NCI-H774 (cell line): ENCODE measurements around the gene EVA1A.

Source experiments
- DNase-seq: peaks from one replicate; lab custom pipeline; 2025; lab: John Stamatoyannopoulos, UW

EVA1A gene

GRCh38 chr2:75541430-75541829 is 19.3 kb downstream of the EVA1A start:
- no peak for DNase-seq

- no peak for DNase-seq
These were observed 19.7 kb downstream of the EVA1A start for GRCh38 chr2:75540994-75541393.

DNA sequence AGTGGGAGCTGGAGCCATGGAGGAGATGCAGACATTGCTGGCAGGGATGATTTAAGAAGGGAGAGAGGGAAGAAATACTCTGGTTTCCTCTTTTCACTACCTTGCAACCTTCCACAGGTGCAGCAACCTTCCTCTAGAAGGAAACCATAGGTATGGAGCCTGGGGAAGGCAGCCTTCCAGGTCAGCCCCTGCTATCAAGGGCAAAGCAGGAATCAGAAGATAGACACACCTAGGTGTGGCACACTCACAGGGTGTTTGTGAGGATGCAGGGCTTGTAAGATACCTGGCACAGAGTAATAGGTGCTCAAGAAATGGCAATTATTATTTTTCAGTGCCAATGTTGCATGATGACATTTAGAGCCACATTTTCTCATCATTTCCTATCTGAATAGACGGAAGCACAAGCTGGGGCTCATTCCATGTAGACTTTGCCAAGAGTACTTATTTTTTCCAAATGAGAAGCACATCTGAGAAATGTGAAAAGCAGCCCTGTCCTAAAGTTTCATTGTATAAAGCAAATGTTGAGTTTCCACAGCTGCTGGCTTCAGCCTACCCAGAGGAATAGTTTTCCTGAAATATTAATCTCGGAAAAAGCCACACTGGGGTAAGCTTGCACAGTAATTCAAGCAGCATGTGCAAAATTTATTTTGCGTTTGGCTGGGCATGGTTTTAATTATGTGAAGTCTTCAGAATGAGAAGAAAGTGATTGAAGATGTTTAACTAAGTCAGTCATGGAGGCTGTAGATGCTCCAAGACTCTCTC is 20.6 kb downstream of the EVA1A start:
- DNase-seq = no peak

DNA sequence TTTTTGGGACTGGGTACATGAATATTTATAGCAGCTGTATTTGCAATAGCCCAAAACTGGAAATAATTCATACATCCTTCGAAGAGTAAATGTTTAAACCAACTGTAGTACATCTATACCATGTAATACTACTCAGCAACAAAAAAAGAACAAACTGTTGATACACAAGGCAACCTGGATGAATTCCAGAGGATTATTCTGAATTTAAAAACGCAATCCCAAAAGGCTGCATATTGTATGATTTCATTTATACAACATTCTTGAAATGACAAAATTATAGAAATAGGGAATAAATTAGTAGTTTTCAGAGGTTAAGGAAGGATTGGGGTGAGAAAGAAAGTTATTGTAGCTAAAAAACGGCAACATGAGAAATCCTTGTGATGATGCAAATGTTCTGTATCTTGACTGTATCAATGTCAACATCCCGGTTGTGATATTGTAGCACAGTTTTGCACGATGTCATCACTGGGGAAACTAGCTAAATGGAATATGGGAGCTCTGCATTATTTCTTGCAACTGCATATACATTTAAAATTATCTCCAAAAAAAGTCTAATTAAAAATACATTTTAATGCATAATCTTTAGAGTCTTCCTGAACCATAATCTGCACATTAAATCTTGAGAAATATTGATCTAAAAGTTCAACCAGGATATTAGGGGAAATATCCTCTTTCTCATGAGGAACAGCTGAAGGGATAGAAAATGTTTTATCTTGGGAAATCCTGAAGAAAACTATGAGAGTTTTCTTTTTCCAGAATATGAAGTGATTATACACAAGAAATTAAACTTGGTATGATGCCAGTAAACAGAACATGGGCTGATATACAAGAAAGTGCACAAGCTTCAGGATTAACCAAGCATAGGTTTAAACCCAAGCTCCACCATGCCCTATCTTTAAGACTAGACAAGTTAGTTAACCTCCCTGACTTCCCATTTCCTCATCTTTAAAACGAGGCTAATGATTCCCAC is 21.9 kb downstream of the EVA1A start:
- no peak for DNase-seq

DNA sequence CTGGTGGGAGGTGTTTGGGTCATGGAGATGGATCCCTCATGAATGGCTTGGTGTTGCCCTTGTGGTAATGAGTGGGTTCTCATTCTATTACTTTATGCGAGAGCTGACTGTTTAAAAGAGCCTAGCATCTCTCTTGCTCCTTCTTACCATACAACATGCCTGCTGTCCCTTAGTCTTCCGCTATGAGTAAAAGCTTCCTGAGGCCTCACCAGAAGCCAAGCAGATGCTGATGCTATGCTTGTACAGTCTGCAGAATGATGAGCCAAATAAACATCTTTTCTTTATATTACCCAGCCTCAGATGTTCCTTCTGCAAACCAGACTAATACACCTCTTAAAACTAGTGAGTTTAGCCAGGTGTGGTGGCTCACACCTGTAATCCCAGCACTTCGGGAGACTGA is 23.1 kb downstream of the EVA1A start:
- no peak for DNase-seq

DNA sequence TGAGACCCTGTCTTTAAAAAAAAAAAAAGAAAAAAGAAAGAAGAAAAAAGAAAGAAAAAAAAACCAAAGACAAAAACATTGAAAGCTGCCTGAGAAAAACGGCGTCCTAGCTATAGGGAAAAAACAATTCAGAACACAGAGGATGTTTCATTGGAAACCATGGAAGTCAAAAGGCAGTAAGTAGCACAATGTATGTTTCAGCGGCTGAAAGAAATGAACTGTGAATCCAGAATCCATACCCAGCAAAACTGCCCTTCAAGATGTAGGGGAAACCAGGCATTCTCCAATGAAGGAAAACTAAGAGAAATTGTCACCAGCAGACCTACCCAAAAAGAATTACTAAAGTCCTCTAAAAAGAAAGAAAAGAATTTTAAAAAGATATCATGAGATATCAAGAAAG is 27.6 kb downstream of the EVA1A start:
- DNase-seq = no peak

- no peak for DNase-seq
These were observed 28.3 kb downstream of the EVA1A start for GRCh38 chr2:75532488-75532887.

- DNase-seq = no peak
These were observed 32.3 kb downstream of the EVA1A start for GRCh38 chr2:75528221-75528977.

DNA sequence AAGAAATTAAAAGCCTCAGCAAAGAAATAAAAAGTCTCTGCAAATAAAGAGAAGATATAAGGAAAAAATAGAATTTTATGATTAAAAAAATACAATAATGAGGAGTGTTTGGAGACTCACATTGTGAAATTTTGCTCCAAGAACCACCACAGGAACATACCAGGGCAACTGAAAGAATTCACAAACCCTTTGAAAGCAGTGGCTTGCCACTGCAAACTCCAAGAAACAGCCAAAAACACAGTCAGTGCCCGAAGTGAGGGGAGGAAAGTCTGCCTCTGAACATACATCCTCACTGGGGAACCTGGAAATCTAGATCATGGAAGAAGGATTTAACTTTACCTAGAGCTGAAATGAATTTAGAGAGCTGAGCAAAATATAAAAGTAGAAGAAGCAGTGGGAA is 33.1 kb downstream of the EVA1A start:
- DNase-seq = no peak

DNA sequence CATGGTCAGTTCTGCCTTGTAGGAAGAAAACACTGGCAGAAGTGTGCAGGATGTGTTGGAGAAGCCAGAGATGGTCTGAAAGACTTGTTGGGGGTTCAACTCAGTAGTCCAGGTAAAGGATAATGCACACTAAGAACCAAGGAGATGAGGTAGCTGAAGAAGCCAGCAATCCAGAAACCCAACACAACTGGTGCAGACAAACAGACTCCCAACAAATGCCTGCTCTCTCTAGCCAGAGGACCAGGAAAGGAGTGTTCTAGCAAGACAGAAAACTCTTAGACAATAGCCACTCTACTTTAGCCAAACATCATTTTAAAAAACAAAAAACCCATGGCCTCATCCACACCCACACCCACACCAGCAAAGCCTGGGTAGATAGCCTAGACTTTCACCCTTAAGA is 33.9 kb downstream of the EVA1A start:
- no peak for DNase-seq

- no peak for DNase-seq
These were observed 35.1 kb downstream of the EVA1A start for GRCh38 chr2:75525434-75526310.

- no peak for DNase-seq
These were observed 36.3 kb downstream of the EVA1A start for GRCh38 chr2:75524276-75524911.

- DNase-seq = no peak
These were observed 37.1 kb downstream of the EVA1A start for GRCh38 chr2:75523313-75524275.

- DNase-seq = no peak
These were observed 38.0 kb downstream of the EVA1A start for GRCh38 chr2:75522543-75523312.

- DNase-seq = no peak
These were observed 39.4 kb downstream of the EVA1A start for GRCh38 chr2:75521225-75521872.

DNA sequence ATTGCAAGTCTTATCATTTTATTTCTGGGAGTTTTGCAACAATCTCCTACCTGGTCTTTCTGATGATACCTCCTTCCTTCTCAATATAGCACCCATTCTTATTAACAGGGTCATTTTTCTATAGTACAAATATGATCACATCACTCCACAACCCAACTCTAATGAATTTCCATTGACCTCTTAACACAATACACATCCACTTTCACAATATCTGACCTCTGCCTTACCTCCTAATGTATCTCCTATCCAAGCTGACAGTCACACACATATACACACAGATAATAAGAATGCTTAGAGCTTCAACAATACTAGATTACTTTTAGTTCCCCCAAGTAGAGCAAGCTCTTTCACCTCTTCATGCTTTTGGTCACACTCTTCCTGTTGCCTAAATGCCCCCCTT is 40.9 kb downstream of the EVA1A start:
- no peak for DNase-seq

- DNase-seq = no peak
These were observed 41.9 kb downstream of the EVA1A start for GRCh38 chr2:75518638-75519465.
